ENCODE measurements around the gene HMOX1.

DNA sequence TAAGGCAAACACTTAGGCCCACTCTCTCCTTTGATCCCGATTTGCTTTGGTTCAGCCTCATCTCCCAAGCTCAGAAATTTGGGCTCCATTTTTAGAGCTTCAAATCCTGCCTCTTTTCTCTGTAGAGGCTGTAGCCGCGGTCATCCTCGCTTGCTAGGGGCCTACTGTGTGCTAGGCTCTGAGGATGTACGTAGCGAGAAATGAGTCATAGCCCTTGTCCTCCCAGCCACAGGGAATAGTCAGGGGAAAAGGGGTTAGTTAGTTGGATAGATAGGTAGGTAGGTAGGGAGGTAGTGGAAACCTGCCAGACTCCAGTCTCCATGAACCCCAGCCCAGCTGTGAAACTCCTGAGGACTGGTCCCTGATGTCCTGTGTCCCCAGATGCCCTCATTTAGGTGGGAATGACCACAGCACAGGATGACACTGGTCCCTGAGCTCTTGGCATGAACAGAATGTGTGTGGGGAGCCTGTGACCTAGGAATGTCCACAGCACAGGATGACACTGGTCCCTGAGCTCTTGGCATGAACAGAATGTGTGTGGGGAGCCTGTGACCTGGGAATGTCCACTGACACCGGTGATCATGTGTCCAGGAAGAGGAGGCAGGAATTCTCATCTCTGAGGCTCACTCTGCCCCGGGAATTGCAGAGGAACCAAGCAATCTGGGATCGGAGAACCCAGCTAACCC is 21.4 kb upstream of the HMOX1 start:
- TF ChIP-seq POLR2A (IDR thresholded peaks at IDR 0.05): no peak
- TF ChIP-seq, protein P1, sequence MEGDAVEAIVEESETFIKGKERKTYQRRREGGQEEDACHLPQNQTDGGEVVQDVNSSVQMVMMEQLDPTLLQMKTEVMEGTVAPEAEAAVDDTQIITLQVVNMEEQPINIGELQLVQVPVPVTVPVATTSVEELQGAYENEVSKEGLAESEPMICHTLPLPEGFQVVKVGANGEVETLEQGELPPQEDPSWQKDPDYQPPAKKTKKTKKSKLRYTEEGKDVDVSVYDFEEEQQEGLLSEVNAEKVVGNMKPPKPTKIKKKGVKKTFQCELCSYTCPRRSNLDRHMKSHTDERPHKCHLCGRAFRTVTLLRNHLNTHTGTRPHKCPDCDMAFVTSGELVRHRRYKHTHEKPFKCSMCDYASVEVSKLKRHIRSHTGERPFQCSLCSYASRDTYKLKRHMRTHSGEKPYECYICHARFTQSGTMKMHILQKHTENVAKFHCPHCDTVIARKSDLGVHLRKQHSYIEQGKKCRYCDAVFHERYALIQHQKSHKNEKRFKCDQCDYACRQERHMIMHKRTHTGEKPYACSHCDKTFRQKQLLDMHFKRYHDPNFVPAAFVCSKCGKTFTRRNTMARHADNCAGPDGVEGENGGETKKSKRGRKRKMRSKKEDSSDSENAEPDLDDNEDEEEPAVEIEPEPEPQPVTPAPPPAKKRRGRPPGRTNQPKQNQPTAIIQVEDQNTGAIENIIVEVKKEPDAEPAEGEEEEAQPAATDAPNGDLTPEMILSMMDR (IDR thresholded peaks at IDR 0.05): no peak

Measured in transverse colon (tissue), 3 donors.